ENCODE measurements around the gene SMIM35. TPM values are rescaled to one million over a fixed set of nuclear protein-coding genes. Genes with fewer than 3 reads are reported as not detected.

The SMIM35 gene
- total RNA-seq, 4 donors from 2014 or later, result not detected

- Histone ChIP-seq H3K36me3 (no peaks in the 10 kb centered on the region), H3K27ac (no peak overlapping the region), H3K4me1 (no peaks in the 10 kb centered on the region), H3K27me3 (no peaks in the 10 kb centered on the region), H3K9me3 (no peaks in the 10 kb centered on the region), H3K4me3 (no peak overlapping the region)
- no peak for DNase-seq (ENCODE audit: low spot score in 2 of 2)
- no peak for TF ChIP-seq POLR2A (IDR thresholded peaks at IDR 0.05)
- 81% methylated on average over 6 of the region's 8 CpGs for WGBS
Measured at GRCh38 chr11:118092907-118093571, 6.3 kb upstream of the SMIM35 start.

- Histone ChIP-seq H3K36me3 (no peaks in the 10 kb centered on the region), H3K4me1 (peaks cover 2% of the 10 kb centered on the region), H3K9me3 (no peaks in the 10 kb centered on the region), H3K27me3 (peaks cover 5% of the 10 kb centered on the region), H3K4me3 (no peak overlapping the region), H3K27ac (no peak overlapping the region)
- no peak for TF ChIP-seq POLR2AphosphoS5 (IDR thresholded peaks at IDR 0.05)
- no peak for TF ChIP-seq EP300 (IDR thresholded peaks at IDR 0.05)
- TF ChIP-seq CTCF (IDR thresholded peaks at IDR 0.05), result no peak
- no peak for TF ChIP-seq POLR2A (IDR thresholded peaks at IDR 0.05)
- WGBS, result 65% methylated on average over 6 of the region's 6 CpGs
- DNase-seq (ENCODE audit: low spot score in 2 of 2), result no peak
Measured at GRCh38 chr11:118091690-118092089, 4.9 kb upstream of the SMIM35 start.

- Histone ChIP-seq H3K4me1 (peaks cover 3% of the 10 kb centered on the region), H3K27me3 (peaks cover 7% of the 10 kb centered on the region)
- no peak for DNase-seq (ENCODE audit: low spot score in 2 of 2)
Measured at GRCh38 chr11:118090545-118091162, 3.9 kb upstream of the SMIM35 start.

GRCh38 chr11:118088531-118088930 lies 1.8 kb upstream of the SMIM35 start:
- WGBS, result 85% methylated on average over 4 of the region's 4 CpGs
- Histone ChIP-seq H3K4me3 (no peak overlapping the region), H3K9me3 (no peaks in the 10 kb centered on the region), H3K27me3 (peaks cover 7% of the 10 kb centered on the region), H3K27ac (no peak overlapping the region), H3K36me3 (no peaks in the 10 kb centered on the region), H3K4me1 (peaks cover 13% of the 10 kb centered on the region)
- TF ChIP-seq POLR2AphosphoS5 (IDR thresholded peaks at IDR 0.05), result no peak
- no peak for TF ChIP-seq POLR2A (IDR thresholded peaks at IDR 0.05)
- no peak for TF ChIP-seq EP300 (IDR thresholded peaks at IDR 0.05)
- TF ChIP-seq CTCF (IDR thresholded peaks at IDR 0.05), result no peak
- no peak for DNase-seq (ENCODE audit: low spot score in 2 of 2)

More at GRCh38 chr11:118090545-118091162, 3.9 kb upstream of the SMIM35 start:
- H3K9me3 ChIP-seq, result no peaks in the 10 kb centered on the region
- TF ChIP-seq EP300 (IDR thresholded peaks at IDR 0.05), result no peak
- no peak for TF ChIP-seq CTCF (IDR thresholded peaks at IDR 0.05)
- no peak for TF ChIP-seq POLR2A (IDR thresholded peaks at IDR 0.05)
- no peak for TF ChIP-seq POLR2AphosphoS5 (IDR thresholded peaks at IDR 0.05)
- H3K36me3 ChIP-seq, result no peaks in the 10 kb centered on the region
- H3K4me3 ChIP-seq, result no peak overlapping the region
- H3K27ac ChIP-seq, result no peak overlapping the region
- 59% methylated on average over 7 of the region's 7 CpGs for WGBS

GRCh38 chr11:118087931-118088330 lies 1.2 kb upstream of the SMIM35 start:
- Histone ChIP-seq H3K4me1 (peaks cover 13% of the 10 kb centered on the region), H3K36me3 (no peaks in the 10 kb centered on the region), H3K9me3 (no peaks in the 10 kb centered on the region), H3K27me3 (peaks cover 7% of the 10 kb centered on the region), H3K27ac (no peak overlapping the region), H3K4me3 (no peak overlapping the region)
- 91% methylated on average over 6 of the region's 6 CpGs for WGBS
- TF ChIP-seq EP300 (IDR thresholded peaks at IDR 0.05) (no peak), POLR2AphosphoS5 (IDR thresholded peaks at IDR 0.05) (no peak), POLR2A (IDR thresholded peaks at IDR 0.05) (no peak), CTCF (IDR thresholded peaks at IDR 0.05) (no peak)
- DNase-seq (ENCODE audit: low spot score in 2 of 2), result no peak
